ENCODE measurements around the gene TIMM9. TPM values are rescaled to one million over a fixed set of nuclear protein-coding genes. Genes with fewer than 3 reads are reported as not detected.
"Not testable (repeated sequence)": the region's sequence is repeated elsewhere in the genome, so short reads cannot be mapped to it uniquely, and the experiment has no call there.

The TIMM9 gene
- total and polyA plus RNA-seq, 2 donors from 2014 or later, result 32.8 to 80.1 TPM

- intact Hi-C loops (cut with DNase I), result no loop called here
- H3K4me1 ChIP-seq (ENCODE audit: control insufficient read depth in 2 of 3, insufficient read depth in 2 of 3, low read depth in 1 of 3, low read length in 3 of 3), result peaks cover 0 to 3% (median 3%) of the 10 kb centered on the region in 3 donors
- FAIRE-seq, result no peak
These were observed 556 bp downstream of the TIMM9 start for GRCh38 chr14:58426670-58427280.

GRCh38 chr14:58416934-58417333 is 10.4 kb downstream of the TIMM9 start:
- not testable (repeated sequence) for DNase-seq; H3K9ac ChIP-seq (ENCODE audit: low read length in 3 of 3); H3K36me3 ChIP-seq (ENCODE audit: control insufficient read depth in 2 of 3, insufficient read depth in 3 of 3, low read length in 3 of 3)

More at GRCh38 chr14:58426670-58427280, 556 bp downstream of the TIMM9 start:
- Histone ChIP-seq H3K36me3 (ENCODE audit: control insufficient read depth in 2 of 3, insufficient read depth in 3 of 3, low read length in 3 of 3) (peaks cover 0 to 2% (median 0%) of the 10 kb centered on the region in 3 donors), H3K4me3 (ENCODE audit: low read length in 3 of 3) (peak overlapping the region; percentile 98 to 99 (median 99)), H3K27ac (ENCODE audit: low read depth in 2 of 2, low read length in 2 of 2) (peak overlapping the region; percentile 96 to 97), H3K9me3 (ENCODE audit: control insufficient read depth in 2 of 3, insufficient read depth in 1 of 3, low read length in 3 of 3) (no peaks in the 10 kb centered on the region), H3K9ac (ENCODE audit: low read length in 3 of 3) (peak overlapping the region; percentile 74 to 94 (median 87)), H3K27me3 (ENCODE audit: control insufficient read depth, insufficient read depth, low read length) (no peaks in the 10 kb centered on the region)
- DNase-seq, result peak in 4 of 5 donors; percentile 72 to 88 (median 82)
- no peak for TF ChIP-seq CTCF (IDR thresholded peaks at IDR 0.05; ENCODE audit: borderline replicate concordance, extremely low read depth, insufficient read depth)

GRCh38 chr14:58415636-58416547 is 11.4 kb downstream of the TIMM9 start:
- intact Hi-C loops (cut with DNase I), result no loop called here
- Histone ChIP-seq H3K4me1 (ENCODE audit: control insufficient read depth in 2 of 3, insufficient read depth in 2 of 3, low read depth in 1 of 3, low read length in 3 of 3) (no peaks in the 10 kb centered on the region), H3K4me3 (ENCODE audit: low read length in 3 of 3) (no peak overlapping the region), H3K27me3 (ENCODE audit: control insufficient read depth, insufficient read depth, low read length) (no peaks in the 10 kb centered on the region), H3K36me3 (ENCODE audit: control insufficient read depth in 2 of 3, insufficient read depth in 3 of 3, low read length in 3 of 3) (peaks cover 0 to 6% (median 3%) of the 10 kb centered on the region in 3 donors), H3K9ac (ENCODE audit: low read length in 3 of 3) (no peak overlapping the region), H3K9me3 (ENCODE audit: control insufficient read depth in 2 of 3, insufficient read depth in 1 of 3, low read length in 3 of 3) (peaks cover 0 to 1% (median 0%) of the 10 kb centered on the region in 3 donors), H3K27ac (ENCODE audit: low read depth in 2 of 2, low read length in 2 of 2) (no peak overlapping the region)
- TF ChIP-seq CTCF (IDR thresholded peaks at IDR 0.05; ENCODE audit: borderline replicate concordance, extremely low read depth, insufficient read depth), result no peak
- FAIRE-seq (no peak), DNase-seq (no peak)

More at GRCh38 chr14:58416934-58417333, 10.4 kb downstream of the TIMM9 start:
- H3K27me3 ChIP-seq (ENCODE audit: control insufficient read depth, insufficient read depth, low read length); H3K27ac ChIP-seq (ENCODE audit: low read depth in 2 of 2, low read length in 2 of 2); intact Hi-C loops (cut with DNase I); H3K9me3 ChIP-seq (ENCODE audit: control insufficient read depth in 2 of 3, insufficient read depth in 1 of 3, low read length in 3 of 3); H3K4me1 ChIP-seq (ENCODE audit: control insufficient read depth in 2 of 3, insufficient read depth in 2 of 3, low read depth in 1 of 3, low read length in 3 of 3); H3K4me3 ChIP-seq (ENCODE audit: low read length in 3 of 3); FAIRE-seq: not testable (repeated sequence)

- FAIRE-seq (no peak), DNase-seq (no peak)
- no peaks in the 10 kb centered on the region for H3K4me1 ChIP-seq (ENCODE audit: control insufficient read depth in 2 of 3, insufficient read depth in 2 of 3, low read depth in 1 of 3, low read length in 3 of 3)
- no peaks in the 10 kb centered on the region for H3K27me3 ChIP-seq (ENCODE audit: control insufficient read depth, insufficient read depth, low read length)
- no peak overlapping the region for H3K9ac ChIP-seq (ENCODE audit: low read length in 3 of 3)
- intact Hi-C loops (cut with DNase I), result no loop called here
- H3K27ac ChIP-seq (ENCODE audit: low read depth in 2 of 2, low read length in 2 of 2), result no peak overlapping the region
- H3K9me3 ChIP-seq (ENCODE audit: control insufficient read depth in 2 of 3, insufficient read depth in 1 of 3, low read length in 3 of 3), result peaks cover 0 to 1% (median 0%) of the 10 kb centered on the region in 3 donors
- no peak for TF ChIP-seq CTCF (IDR thresholded peaks at IDR 0.05; ENCODE audit: borderline replicate concordance, extremely low read depth, insufficient read depth)
- no peak overlapping the region for H3K4me3 ChIP-seq (ENCODE audit: low read length in 3 of 3)
- peaks cover 3 to 10% (median 7%) of the 10 kb centered on the region in 3 donors for H3K36me3 ChIP-seq (ENCODE audit: control insufficient read depth in 2 of 3, insufficient read depth in 3 of 3, low read length in 3 of 3)
These were observed 12.5 kb downstream of the TIMM9 start for GRCh38 chr14:58414845-58415244.

All from kidney (tissue), 14 donors.